Endodermal cell (in vitro differentiated cells): Measurements from ENCODE around the gene TMED4. TPM values are rescaled to one million over a fixed set of nuclear protein-coding genes. Genes with fewer than 3 reads are reported as not detected.
A peak's percentile ranks its signal among the peaks of the same experiment; 100 is the strongest.

Experiments
- DNase-seq: peaks from one replicate; pipeline ENCODE4 v3.0.0-alpha.2; 2017
- H3K27ac ChIP-seq: 2 replicates; pipeline ENCODE4 v1.5.1; 2013; ENCODE audit warnings: mild to moderate bottlenecking, low read depth, low read length, moderate library complexity
- H3K27me3 ChIP-seq: 2 replicates; pipeline ENCODE4 v1.6.1; 2013; ENCODE audit warnings: mild to moderate bottlenecking, low read length, moderate library complexity; ENCODE audit not compliant: insufficient read depth, control insufficient read depth, poor library complexity, severe bottlenecking
- H3K36me3 ChIP-seq: 2 replicates; pipeline ENCODE4 v1.7.0; 2013; ENCODE audit warnings: mild to moderate bottlenecking, low read length, moderate library complexity; ENCODE audit not compliant: control insufficient read depth, insufficient read depth
- H3K4me1 ChIP-seq: one replicate; pipeline ENCODE4 v1.7.0; 2013; ENCODE audit warnings: low read length; ENCODE audit not compliant: control insufficient read depth, insufficient read depth
- H3K4me3 ChIP-seq: 2 replicates; pipeline ENCODE4 v1.5.1; 2013; ENCODE audit warnings: mild to moderate bottlenecking, low read length, moderate library complexity
- H3K9ac ChIP-seq: 2 replicates; pipeline ENCODE4 v1.6.1; 2013; ENCODE audit warnings: mild to moderate bottlenecking, low read length, moderate library complexity; ENCODE audit not compliant: poor library complexity, severe bottlenecking; ENCODE audit errors: extremely low read depth
- H3K9me3 ChIP-seq: 2 replicates; pipeline ENCODE4 v1.6.1; 2013; ENCODE audit warnings: mild to moderate bottlenecking, low read length, moderate library complexity; ENCODE audit not compliant: control insufficient read depth
- H3K27ac Mint-ChIP-seq: 2 replicates; pipeline ENCODE4 v1.8.0; 2020; ENCODE audit warnings: mixed read lengths
- H3K27me3 Mint-ChIP-seq: 2 replicates; pipeline ENCODE4 v1.8.0; 2021; ENCODE audit warnings: mild to moderate bottlenecking, mixed read lengths; ENCODE audit not compliant: insufficient read depth
- H3K36me3 Mint-ChIP-seq: 2 replicates; pipeline ENCODE4 v1.8.0; 2020; ENCODE audit warnings: low read depth, mixed read lengths
- H3K4me1 Mint-ChIP-seq: 2 replicates; pipeline ENCODE4 v1.8.0; 2020; ENCODE audit warnings: mixed read lengths
- H3K4me3 Mint-ChIP-seq: 2 replicates; pipeline ENCODE4 v1.8.0; 2020; ENCODE audit warnings: mild to moderate bottlenecking, moderate library complexity, mixed read lengths
- H3K9me3 Mint-ChIP-seq: 2 replicates; pipeline ENCODE4 v1.8.0; 2020; ENCODE audit warnings: mild to moderate bottlenecking, mixed read lengths
- WGBS, 2 experiments: methylation state at CpG; one replicate each; pipeline versions ENCODE4 v1.1.5 to v1.1.7; 2013; ENCODE audit warnings: missing lambda C conversion rate in 2 of 2, mixed read lengths in 1 of 2; ENCODE audit not compliant: insufficient coverage in 1 of 2, insufficient read length in 1 of 2; 5-methylcytosine and 5-hydroxymethylcytosine counted together
- total RNA-seq, 2 donors: library from RNA; stranded (reverse); fragmentation: NEBNext Ultra II Directional in 1 of 2; extraction: Animal tissue kit (Norgen Biotek cat#: 25700) in 1 of 2; gene quantifications; 2 replicates in 1 of 2; 3 replicates in 1 of 2; pipeline ENCODE4 v1.2.1, GENCODE V29; 2021
- TF ChIP-seq, protein P1 (sequence below): fragments of 200-600 bp; sonication (generic); conservative IDR thresholded peaks from 2 replicates; pipeline ENCODE4 v1.5.0; 2021; ENCODE audit warnings: antibody characterized with exemption, mild to moderate bottlenecking

TMED4 gene
- total RNA-seq, 2 donors from 2014 or later, result 75.4 to 109 TPM

DNA sequence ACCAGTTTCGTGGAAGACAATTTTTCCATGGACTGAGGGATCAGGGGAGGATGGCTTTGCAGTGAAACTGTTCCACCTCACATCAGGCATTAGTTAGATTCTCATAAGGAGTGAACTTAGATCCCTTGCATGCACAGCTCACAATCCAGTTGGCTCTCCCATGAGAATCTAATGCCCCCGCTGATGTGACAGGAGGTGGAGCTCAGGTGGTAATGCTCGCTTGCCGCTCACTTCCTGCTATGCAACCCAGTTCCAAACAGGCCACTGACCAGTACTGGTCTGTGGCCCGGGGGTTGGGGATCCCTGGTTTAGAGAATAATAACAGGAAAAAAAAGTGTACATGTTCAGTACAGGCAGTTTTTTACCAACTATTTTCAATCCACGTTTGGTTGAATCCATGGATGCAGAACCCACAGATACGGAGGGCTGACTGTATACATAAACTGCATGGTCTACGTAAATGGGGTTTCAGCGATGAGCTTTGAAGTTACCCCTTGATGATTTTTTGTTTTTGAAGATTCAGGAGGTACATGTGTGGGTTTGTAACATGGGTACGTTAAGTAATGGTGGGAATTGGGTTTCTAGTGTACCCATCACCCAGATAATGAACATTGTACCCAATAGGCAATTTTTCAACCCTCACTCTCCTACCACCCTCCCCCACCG lies 48.9 kb upstream of the TMED4 start:
- H3K9me3 Mint-ChIP-seq, result no peaks in the 10 kb centered on the region
- H3K27ac Mint-ChIP-seq, result no peak overlapping the region
- H3K9me3 ChIP-seq, result no peaks in the 10 kb centered on the region
- H3K4me3 ChIP-seq, result no peak overlapping the region
- no peak overlapping the region for H3K9ac ChIP-seq
- H3K36me3 Mint-ChIP-seq, result peaks cover 17% of the 10 kb centered on the region
- H3K4me1 ChIP-seq, result no peaks in the 10 kb centered on the region
- H3K36me3 ChIP-seq, result peaks cover 6% of the 10 kb centered on the region
- H3K4me3 Mint-ChIP-seq, result no peak overlapping the region
- TF ChIP-seq, protein P1, sequence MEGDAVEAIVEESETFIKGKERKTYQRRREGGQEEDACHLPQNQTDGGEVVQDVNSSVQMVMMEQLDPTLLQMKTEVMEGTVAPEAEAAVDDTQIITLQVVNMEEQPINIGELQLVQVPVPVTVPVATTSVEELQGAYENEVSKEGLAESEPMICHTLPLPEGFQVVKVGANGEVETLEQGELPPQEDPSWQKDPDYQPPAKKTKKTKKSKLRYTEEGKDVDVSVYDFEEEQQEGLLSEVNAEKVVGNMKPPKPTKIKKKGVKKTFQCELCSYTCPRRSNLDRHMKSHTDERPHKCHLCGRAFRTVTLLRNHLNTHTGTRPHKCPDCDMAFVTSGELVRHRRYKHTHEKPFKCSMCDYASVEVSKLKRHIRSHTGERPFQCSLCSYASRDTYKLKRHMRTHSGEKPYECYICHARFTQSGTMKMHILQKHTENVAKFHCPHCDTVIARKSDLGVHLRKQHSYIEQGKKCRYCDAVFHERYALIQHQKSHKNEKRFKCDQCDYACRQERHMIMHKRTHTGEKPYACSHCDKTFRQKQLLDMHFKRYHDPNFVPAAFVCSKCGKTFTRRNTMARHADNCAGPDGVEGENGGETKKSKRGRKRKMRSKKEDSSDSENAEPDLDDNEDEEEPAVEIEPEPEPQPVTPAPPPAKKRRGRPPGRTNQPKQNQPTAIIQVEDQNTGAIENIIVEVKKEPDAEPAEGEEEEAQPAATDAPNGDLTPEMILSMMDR, result no peak
- H3K27ac ChIP-seq, result peak overlapping the region; percentile 10
- no peaks in the 10 kb centered on the region for H3K27me3 ChIP-seq
- DNase-seq, result no peak
- H3K4me1 Mint-ChIP-seq, result peaks cover 22% of the 10 kb centered on the region
- WGBS, 2 experiments, result 85 to 90% methylated on average over 4 to 11 of the region's 11 CpGs
- H3K27me3 Mint-ChIP-seq, result no peaks in the 10 kb centered on the region

DNA sequence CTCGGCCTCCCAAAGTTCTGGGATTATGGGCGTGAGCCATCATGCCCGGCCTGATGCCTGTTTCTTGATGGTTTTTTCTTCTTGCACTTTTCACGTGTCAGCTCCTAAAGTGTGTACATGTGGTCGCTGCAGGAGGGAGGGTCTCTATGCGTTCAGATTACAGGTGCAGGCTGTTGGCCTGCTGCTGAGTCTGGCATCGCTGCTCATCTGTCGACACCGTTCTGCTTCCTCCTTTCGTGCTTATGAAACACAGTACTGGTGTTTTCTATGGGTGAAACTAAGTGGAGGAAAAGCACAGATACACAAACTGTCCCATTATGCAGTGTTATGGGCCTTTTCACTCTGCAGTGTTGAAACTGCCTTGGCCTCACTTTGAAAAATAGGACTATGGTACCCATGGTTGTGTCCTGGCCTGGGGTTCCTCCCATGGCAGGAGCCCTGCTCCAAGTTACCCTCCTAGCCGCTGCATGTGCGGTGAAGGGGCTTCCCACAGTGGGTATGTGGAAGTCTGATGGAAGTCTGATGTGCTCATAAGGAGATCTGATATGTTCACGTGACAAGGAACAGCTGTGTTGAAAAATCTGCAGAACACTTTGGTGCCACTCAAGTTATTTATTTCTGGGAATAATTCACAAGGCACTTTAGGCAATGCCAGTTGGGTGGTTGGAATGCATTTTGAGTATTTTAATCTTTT lies 47.9 kb upstream of the TMED4 start:
- peaks cover 24% of the 10 kb centered on the region for H3K36me3 Mint-ChIP-seq
- H3K9me3 ChIP-seq, result no peaks in the 10 kb centered on the region
- peak overlapping the region; percentile 71 for H3K27ac Mint-ChIP-seq
- no peak overlapping the region for H3K4me3 ChIP-seq
- no peaks in the 10 kb centered on the region for H3K9me3 Mint-ChIP-seq
- no peaks in the 10 kb centered on the region for H3K27me3 Mint-ChIP-seq
- no peak overlapping the region for H3K4me3 Mint-ChIP-seq
- DNase-seq, result no peak
- no peaks in the 10 kb centered on the region for H3K4me1 ChIP-seq
- peaks cover 27% of the 10 kb centered on the region for H3K4me1 Mint-ChIP-seq
- TF ChIP-seq, protein P1, result no peak
- H3K27ac ChIP-seq, result no peak overlapping the region
- H3K36me3 ChIP-seq, result peaks cover 11% of the 10 kb centered on the region
- 88 to 90% methylated on average over 11 to 13 of the region's 13 CpGs for WGBS, 2 experiments
- no peaks in the 10 kb centered on the region for H3K27me3 ChIP-seq
- no peak overlapping the region for H3K9ac ChIP-seq

DNA sequence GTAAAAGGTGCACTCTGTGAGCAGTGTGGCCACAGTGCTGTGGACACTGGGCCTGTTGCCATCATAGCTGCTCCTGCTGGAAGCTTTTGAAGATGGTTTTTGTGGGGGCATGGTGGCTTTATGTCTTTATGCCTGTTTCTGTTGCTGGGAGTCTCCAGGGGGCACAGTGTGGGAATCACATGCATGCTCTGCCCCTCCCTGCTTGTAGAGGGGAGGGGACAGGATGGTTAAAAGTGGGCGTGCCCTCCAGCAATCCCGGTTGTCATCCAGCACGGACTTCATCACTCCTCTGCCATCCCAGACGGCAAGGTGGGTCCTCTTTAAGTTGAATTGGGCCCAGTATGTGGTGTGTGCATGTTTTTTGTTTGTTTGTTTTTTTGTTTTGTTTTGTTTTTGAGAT lies 44.6 kb upstream of the TMED4 start:
- no peak overlapping the region for H3K27ac ChIP-seq
- 81% methylated on average over 4 of the region's 4 CpGs; no CpG with 5 or more reads in 1 of the 2 experiments for WGBS, 2 experiments
- DNase-seq, result no peak

More for the DNA sequence above, 44.6 kb upstream of the TMED4 start:
- Mint-ChIP-seq H3K4me3 (no peak overlapping the region), H3K27ac (no peak overlapping the region), H3K36me3 (peaks cover 27% of the 10 kb centered on the region), H3K4me1 (peaks cover 20% of the 10 kb centered on the region), H3K27me3 (no peaks in the 10 kb centered on the region), H3K9me3 (no peaks in the 10 kb centered on the region)
- Histone ChIP-seq H3K9me3 (no peaks in the 10 kb centered on the region), H3K27me3 (no peaks in the 10 kb centered on the region), H3K4me3 (no peak overlapping the region), H3K36me3 (peaks cover 20% of the 10 kb centered on the region), H3K4me1 (no peaks in the 10 kb centered on the region), H3K9ac (no peak overlapping the region)
- TF ChIP-seq, protein P1, result no peak
